Osteoblast (primary cell): ENCODE results near the gene PRKCQ. TPM values are rescaled to one million over a fixed set of nuclear protein-coding genes. Genes with fewer than 3 reads are reported as not detected.

ENCODE experiments used
- DNase-seq: peaks from one replicate; pipeline ENCODE4 v3.0.0; 2011; ENCODE audit warnings: low spot score, mixed read lengths; ENCODE audit not compliant: insufficient read length; ENCODE audit errors: missing footprints
- H2AFZ ChIP-seq: 2 replicates; pipeline ENCODE4 v1.6.0; 2011; ENCODE audit warnings: mild to moderate bottlenecking, low read length
- H3K27ac ChIP-seq: 2 replicates; pipeline ENCODE4 v1.5.1; 2011; ENCODE audit warnings: mild to moderate bottlenecking, low read depth, low read length, moderate library complexity
- H3K27me3 ChIP-seq: 2 replicates; pipeline ENCODE4 v1.6.0; 2012; ENCODE audit warnings: mild to moderate bottlenecking, control low read depth, inconsistent platforms, low read length, moderate library complexity; ENCODE audit not compliant: insufficient read depth
- H3K36me3 ChIP-seq: 2 replicates; pipeline ENCODE4 v1.5.1; 2011; ENCODE audit warnings: mild to moderate bottlenecking, low read length, control low read depth, moderate library complexity; ENCODE audit not compliant: insufficient read depth
- H3K4me1 ChIP-seq: 2 replicates; pipeline ENCODE4 v1.5.1; 2011; ENCODE audit warnings: mild to moderate bottlenecking, low read length, control low read depth, moderate library complexity; ENCODE audit not compliant: insufficient read depth
- H3K4me2 ChIP-seq: 2 replicates; pipeline ENCODE4 v1.6.0; 2011; ENCODE audit warnings: mild to moderate bottlenecking, low read length; ENCODE audit not compliant: insufficient read depth
- H3K4me3 ChIP-seq: fragments of 200-600 bp; sonication (generic); 3 replicates; pipeline ENCODE4 v1.5.1; 2012; ENCODE audit warnings: mild to moderate bottlenecking, low read length, inconsistent platforms; ENCODE audit not compliant: insufficient read depth
- H3K79me2 ChIP-seq: 2 replicates; pipeline ENCODE4 v1.6.0; 2012; ENCODE audit warnings: mild to moderate bottlenecking, low read length, control low read depth, inconsistent platforms; ENCODE audit not compliant: insufficient read depth
- H3K9me3 ChIP-seq: 2 replicates; pipeline ENCODE4 v1.5.1; 2011; ENCODE audit warnings: low read depth, low read length, control low read depth
- H4K20me1 ChIP-seq: 2 replicates; pipeline ENCODE4 v1.6.0; 2012; ENCODE audit warnings: mild to moderate bottlenecking, low read length, control low read depth; ENCODE audit not compliant: insufficient read depth
- total RNA-seq: library from RNA; depleted of rRNA; stranded (reverse); fragments of >200 nt; gene quantifications from 2 replicates; pipeline ENCODE4 v1.2.3, GENCODE V29; 2012
- TF ChIP-seq, protein P1 (sequence below): IDR thresholded peaks from 2 replicates; pipeline ENCODE4 v1.5.1; 2011; ENCODE audit warnings: mild to moderate bottlenecking, low read depth, low read length, moderate library complexity; ENCODE audit errors: extremely low read depth

Gene PRKCQ
- total RNA-seq, 1 donor = not detected

DNA sequence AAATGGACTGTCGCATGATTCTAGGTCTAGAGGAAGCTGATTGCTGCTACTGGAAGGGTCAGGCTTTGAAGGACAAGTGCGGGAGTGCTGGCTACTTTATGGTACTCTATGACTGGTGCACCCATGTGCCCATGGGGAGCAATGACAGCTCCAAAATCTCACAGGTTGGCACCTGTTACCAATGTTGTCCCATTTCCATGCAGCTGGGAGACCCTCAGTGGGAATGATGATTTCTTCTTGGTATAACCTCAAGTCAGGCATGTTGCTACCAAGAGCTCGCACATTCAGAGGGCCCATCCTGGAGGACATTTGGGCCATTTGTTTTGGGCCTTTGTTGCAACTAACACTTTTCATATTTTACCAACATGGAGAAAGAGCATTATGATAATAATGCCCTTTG lies 174.4 kb downstream of the PRKCQ start:
- no peak overlapping the region for H3K4me2 ChIP-seq
- peaks cover 16% of the 10 kb centered on the region for H3K27me3 ChIP-seq
- no peak overlapping the region for H3K27ac ChIP-seq
- DNase-seq = no peak
- TF ChIP-seq, protein P1, sequence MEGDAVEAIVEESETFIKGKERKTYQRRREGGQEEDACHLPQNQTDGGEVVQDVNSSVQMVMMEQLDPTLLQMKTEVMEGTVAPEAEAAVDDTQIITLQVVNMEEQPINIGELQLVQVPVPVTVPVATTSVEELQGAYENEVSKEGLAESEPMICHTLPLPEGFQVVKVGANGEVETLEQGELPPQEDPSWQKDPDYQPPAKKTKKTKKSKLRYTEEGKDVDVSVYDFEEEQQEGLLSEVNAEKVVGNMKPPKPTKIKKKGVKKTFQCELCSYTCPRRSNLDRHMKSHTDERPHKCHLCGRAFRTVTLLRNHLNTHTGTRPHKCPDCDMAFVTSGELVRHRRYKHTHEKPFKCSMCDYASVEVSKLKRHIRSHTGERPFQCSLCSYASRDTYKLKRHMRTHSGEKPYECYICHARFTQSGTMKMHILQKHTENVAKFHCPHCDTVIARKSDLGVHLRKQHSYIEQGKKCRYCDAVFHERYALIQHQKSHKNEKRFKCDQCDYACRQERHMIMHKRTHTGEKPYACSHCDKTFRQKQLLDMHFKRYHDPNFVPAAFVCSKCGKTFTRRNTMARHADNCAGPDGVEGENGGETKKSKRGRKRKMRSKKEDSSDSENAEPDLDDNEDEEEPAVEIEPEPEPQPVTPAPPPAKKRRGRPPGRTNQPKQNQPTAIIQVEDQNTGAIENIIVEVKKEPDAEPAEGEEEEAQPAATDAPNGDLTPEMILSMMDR = no peak
- no peaks in the 10 kb centered on the region for H3K36me3 ChIP-seq
- no peak overlapping the region for H2AFZ ChIP-seq
- H3K9me3 ChIP-seq = no peaks in the 10 kb centered on the region
- H4K20me1 ChIP-seq = no peaks in the 10 kb centered on the region
- H3K79me2 ChIP-seq = no peaks in the 10 kb centered on the region
- H3K4me3 ChIP-seq = no peak overlapping the region
- no peaks in the 10 kb centered on the region for H3K4me1 ChIP-seq

DNA sequence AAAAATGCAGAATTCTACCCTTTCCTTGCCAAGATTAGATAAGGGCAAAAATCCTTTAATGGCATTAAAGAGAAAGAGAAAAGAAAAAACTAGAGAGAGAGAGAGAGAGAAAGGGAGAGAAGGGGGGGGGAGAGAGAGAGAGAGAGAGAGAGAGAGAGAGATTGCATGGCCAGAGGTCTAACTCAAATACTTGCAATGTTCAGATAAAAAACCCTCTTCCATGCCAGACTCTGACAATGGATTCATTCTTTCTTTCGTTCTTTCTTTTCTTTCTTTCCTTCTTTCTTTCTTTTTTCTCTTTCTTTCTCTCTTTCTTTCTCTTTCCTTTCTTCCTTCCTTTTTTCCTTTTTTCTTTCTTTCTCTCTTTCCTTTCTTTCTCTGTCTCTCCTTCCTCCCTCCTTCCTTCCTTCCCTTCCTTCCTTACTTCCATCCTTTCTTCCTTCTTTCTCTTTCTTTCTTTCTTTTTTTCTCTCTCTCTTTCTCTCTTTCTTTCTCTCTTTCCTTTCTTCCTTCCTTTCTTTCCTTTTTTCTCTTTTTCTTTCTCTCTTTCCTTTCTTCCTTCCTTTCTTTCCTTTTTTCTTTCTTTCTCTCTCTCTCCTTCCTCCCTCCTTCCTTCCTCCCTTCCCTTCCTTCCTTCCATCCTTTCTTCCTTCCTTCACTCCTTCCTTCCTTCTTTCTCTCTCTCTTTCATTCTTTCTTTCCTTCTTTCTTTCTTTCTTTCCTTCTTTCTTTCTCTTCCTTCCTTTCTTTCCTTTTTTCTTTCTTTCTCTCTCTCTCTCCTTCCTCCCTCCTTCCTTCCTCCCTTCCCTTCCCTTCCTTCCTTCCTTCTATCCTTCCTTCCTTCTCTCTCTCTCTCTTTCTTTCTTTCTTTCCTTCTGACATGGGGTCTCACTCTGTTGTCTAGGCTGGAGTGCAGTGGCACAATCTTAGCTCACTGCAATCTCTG lies 175.7 kb downstream of the PRKCQ start:
- Histone ChIP-seq H3K79me2 (no peaks in the 10 kb centered on the region), H3K27me3 (peaks cover 16% of the 10 kb centered on the region), H2AFZ (no peak overlapping the region), H3K27ac (no peak overlapping the region), H3K36me3 (no peaks in the 10 kb centered on the region), H4K20me1 (no peaks in the 10 kb centered on the region), H3K4me1 (no peaks in the 10 kb centered on the region), H3K9me3 (no peaks in the 10 kb centered on the region), H3K4me2 (no peak overlapping the region), H3K4me3 (no peak overlapping the region)
- no peak for DNase-seq
- TF ChIP-seq, protein P1 = no peak

DNA sequence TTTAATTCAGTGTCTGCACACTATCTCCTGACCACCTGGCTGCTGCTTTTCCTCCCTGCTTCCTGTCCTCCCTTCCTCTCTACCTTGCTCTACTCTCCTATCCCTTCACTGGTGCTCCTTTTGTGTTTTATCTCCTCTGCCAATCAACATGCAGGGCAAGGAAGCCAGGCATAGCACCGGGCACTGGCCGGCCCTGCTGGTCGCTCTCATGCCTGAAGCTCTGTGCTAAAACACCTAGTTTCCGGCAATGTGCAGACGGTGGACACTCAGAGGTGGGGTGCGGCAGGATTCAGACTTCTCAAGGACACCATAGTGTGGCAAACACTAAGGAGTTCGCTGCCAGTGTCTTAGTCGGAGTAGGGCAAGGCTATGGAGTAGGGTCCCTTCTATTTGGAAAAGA lies 177.1 kb downstream of the PRKCQ start:
- Histone ChIP-seq H2AFZ (no peak overlapping the region), H3K27me3 (peaks cover 16% of the 10 kb centered on the region), H3K4me1 (no peaks in the 10 kb centered on the region), H3K9me3 (no peaks in the 10 kb centered on the region), H3K4me3 (no peak overlapping the region), H3K36me3 (no peaks in the 10 kb centered on the region), H3K79me2 (no peaks in the 10 kb centered on the region), H4K20me1 (no peaks in the 10 kb centered on the region), H3K4me2 (no peak overlapping the region), H3K27ac (no peak overlapping the region)
- TF ChIP-seq, protein P1 = no peak
- no peak for DNase-seq

DNA sequence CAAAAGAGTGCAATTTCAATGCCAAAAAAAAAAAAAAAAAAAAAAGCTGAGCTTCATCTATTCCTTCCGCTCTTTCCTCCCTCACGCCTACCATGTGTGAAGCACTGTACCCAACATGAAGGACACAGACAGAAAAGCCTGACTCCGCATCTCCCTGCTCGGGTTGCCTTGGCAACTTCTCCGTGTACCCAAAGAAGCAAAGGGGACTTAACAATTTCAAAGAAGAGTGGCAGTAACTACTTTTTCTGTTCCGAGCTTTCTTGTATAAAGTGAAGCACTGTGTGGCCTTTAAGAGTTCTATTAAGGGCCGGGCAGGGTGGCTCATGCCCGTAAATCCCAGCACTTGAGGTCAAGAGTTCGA lies 177.7 kb downstream of the PRKCQ start:
- DNase-seq = no peak
- TF ChIP-seq, protein P1 = no peak
- Histone ChIP-seq H3K9me3 (no peaks in the 10 kb centered on the region), H3K4me3 (no peak overlapping the region), H3K27me3 (peaks cover 16% of the 10 kb centered on the region), H4K20me1 (no peaks in the 10 kb centered on the region), H3K79me2 (no peaks in the 10 kb centered on the region), H3K27ac (no peak overlapping the region), H3K36me3 (no peaks in the 10 kb centered on the region), H2AFZ (no peak overlapping the region), H3K4me2 (no peak overlapping the region), H3K4me1 (no peaks in the 10 kb centered on the region)
